OCI-LY7 (cell line): ENCODE measurements around the gene TMEM123. TPM values are rescaled to one million over a fixed set of nuclear protein-coding genes. Genes with fewer than 3 reads are reported as not detected.
"Not testable (repeated sequence)": the region's sequence is repeated elsewhere in the genome, so short reads cannot be mapped to it uniquely, and the experiment has no call there.

Experiments used
- BruUV-seq: library from RNA; stranded (reverse); fragments of 400-500 nt; replicated peaks from 2 replicates; lab custom pipeline; 2021; lab: Mats Ljungman, UMichigan
- CTCF ChIA-PET: fragments of 300-600 bp; sonication (Branson Sonifier 250); formaldehyde crosslinking; loops from one replicate; lab custom pipeline; 2022; ENCODE audit warnings: antibody characterized with exemption; ENCODE audit not compliant: unreplicated experiment; lab: Charles Lee
- POLR2A ChIA-PET: fragments of 300-600 bp; sonication (Branson Sonifier 250); formaldehyde crosslinking; loops from one replicate; lab custom pipeline; 2022; ENCODE audit warnings: antibody characterized with exemption; lab: Charles Lee
- DNase-seq: peaks from one replicate; pipeline ENCODE4 v3.0.0-alpha.2; 2015; ENCODE audit warnings: low spot score
- H2AFZ ChIP-seq: fragments of 200-600 bp; sonication (generic), shearing (Covaris generic); 2 replicates; pipeline ENCODE4 v1.6.1; 2014; ENCODE audit warnings: mild to moderate bottlenecking, antibody characterized with exemption, low read length, moderate library complexity
- H3K27ac ChIP-seq: fragments of 200-600 bp; sonication (generic); 2 replicates; pipeline ENCODE4 v1.5.1; 2014; ENCODE audit warnings: mixed run types, low read depth, mild to moderate bottlenecking, moderate library complexity, low read length, inconsistent platforms; ENCODE audit not compliant: poor library complexity, severe bottlenecking
- H3K36me3 ChIP-seq: fragments of 200-600 bp; sonication (generic); 2 replicates; pipeline ENCODE4 v1.6.1; 2014; ENCODE audit warnings: mild to moderate bottlenecking, antibody characterized with exemption, low read length, moderate library complexity, mixed read lengths; ENCODE audit not compliant: insufficient read depth
- H3K4me1 ChIP-seq: fragments of 200-600 bp; sonication (generic); 2 replicates; pipeline ENCODE4 v1.5.1; 2014; ENCODE audit warnings: mild to moderate bottlenecking, low read length; ENCODE audit not compliant: insufficient read depth, poor library complexity, severe bottlenecking
- H3K4me2 ChIP-seq: fragments of 200-600 bp; sonication (generic); 2 replicates; pipeline ENCODE4 v1.6.1; 2014; ENCODE audit warnings: mild to moderate bottlenecking, low read length
- H3K4me3 ChIP-seq: fragments of 200-600 bp; sonication (generic); 2 replicates; pipeline ENCODE4 v1.5.1; 2014; ENCODE audit warnings: mild to moderate bottlenecking, low read depth, low read length; ENCODE audit not compliant: poor library complexity, severe bottlenecking
- H3K79me2 ChIP-seq: fragments of 200-600 bp; sonication (generic); 2 replicates; pipeline ENCODE4 v1.6.1; 2016; ENCODE audit warnings: low read depth, mild to moderate bottlenecking, low read length, moderate library complexity, mixed read lengths; ENCODE audit not compliant: insufficient read depth
- H3K9me2 ChIP-seq: fragments of 200-600 bp; sonication (generic); 2 replicates; pipeline ENCODE4 v1.6.1; 2016; ENCODE audit warnings: mild to moderate bottlenecking, low read length, mixed read lengths; ENCODE audit not compliant: insufficient read depth
- H3K9me3 ChIP-seq: fragments of 200-600 bp; sonication (generic); 2 replicates; pipeline ENCODE4 v1.6.1; 2014; ENCODE audit warnings: mild to moderate bottlenecking, mixed run types, low read length, mixed read lengths
- H4K20me1 ChIP-seq: fragments of 200-600 bp; sonication (generic); 2 replicates; pipeline ENCODE4 v1.6.1; 2014; ENCODE audit warnings: mild to moderate bottlenecking, antibody characterized with exemption, low read length, moderate library complexity, mixed read lengths; ENCODE audit not compliant: insufficient read depth
- CTCF ChIP-seq: fragments of 200-600 bp; sonication (generic); conservative IDR thresholded peaks from 2 replicates; pipeline ENCODE4 v1.5.1; 2014; ENCODE audit warnings: mild to moderate bottlenecking, antibody characterized with exemption, low read length, moderate library complexity, mixed read lengths
- EZH2phosphoT487 ChIP-seq: fragments of 200-600 bp; sonication (generic); IDR thresholded peaks from 2 replicates; pipeline ENCODE4 v1.6.1; 2018; ENCODE audit warnings: low read depth, borderline replicate concordance, mild to moderate bottlenecking, mixed run types, antibody characterized with exemption, low read length, moderate library complexity, mixed read lengths
- intact Hi-C: fragments of 100-400 bp; cut with micrococcal nuclease; formaldehyde crosslinking; loops from one replicate; pipeline ENCODE4 v1.10.0; 2022; ENCODE audit not compliant: unreplicated experiment
- total RNA-seq, 2 experiments: library from RNA; depleted of rRNA in 1 of 2; stranded (reverse); fragments of >200 nt in 1 of 2; shearing (Covaris generic) in 1 of 2; gene quantifications; 2 replicates each; pipeline ENCODE4 v1.2.3, GENCODE V29; 2014 to 2022

Gene TMEM123
- total RNA-seq, 2 experiments from 2014 or later: 127 to 232 TPM

DNA sequence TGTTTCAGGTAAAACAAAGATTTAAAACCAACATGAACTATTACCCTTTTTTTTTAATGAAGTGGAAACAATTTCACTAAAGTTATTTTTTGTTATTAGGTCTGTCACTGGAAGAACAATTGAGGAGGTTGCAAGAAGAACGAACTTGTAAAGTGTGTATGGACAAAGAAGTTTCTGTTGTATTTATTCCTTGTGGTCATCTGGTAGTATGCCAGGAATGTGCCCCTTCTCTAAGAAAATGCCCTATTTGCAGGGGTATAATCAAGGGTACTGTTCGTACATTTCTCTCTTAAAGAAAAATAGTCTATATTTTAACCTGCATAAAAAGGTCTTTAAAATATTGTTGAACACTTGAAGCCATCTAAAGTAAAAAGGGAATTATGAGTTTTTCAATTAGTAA, 74.7 kb downstream of the TMEM123 start:
- POLR2A ChIA-PET: no interaction called here
- CTCF ChIA-PET: no interaction called here
- no peak for DNase-seq
- Histone ChIP-seq H3K9me3 (no peaks in the 10 kb centered on the region), H4K20me1 (no peaks in the 10 kb centered on the region), H3K79me2 (no peaks in the 10 kb centered on the region), H3K4me2 (no peak overlapping the region), H3K9me2 (no peaks in the 10 kb centered on the region), H3K4me1 (no peaks in the 10 kb centered on the region), H2AFZ (no peak overlapping the region), H3K27ac (no peak overlapping the region), H3K36me3 (peaks cover 53% of the 10 kb centered on the region), H3K4me3 (no peak overlapping the region)
- intact Hi-C loops: no loop called here
- no TSS peak for BruUV-seq
- no peak for TF ChIP-seq CTCF
- no peak for TF ChIP-seq EZH2phosphoT487

DNA sequence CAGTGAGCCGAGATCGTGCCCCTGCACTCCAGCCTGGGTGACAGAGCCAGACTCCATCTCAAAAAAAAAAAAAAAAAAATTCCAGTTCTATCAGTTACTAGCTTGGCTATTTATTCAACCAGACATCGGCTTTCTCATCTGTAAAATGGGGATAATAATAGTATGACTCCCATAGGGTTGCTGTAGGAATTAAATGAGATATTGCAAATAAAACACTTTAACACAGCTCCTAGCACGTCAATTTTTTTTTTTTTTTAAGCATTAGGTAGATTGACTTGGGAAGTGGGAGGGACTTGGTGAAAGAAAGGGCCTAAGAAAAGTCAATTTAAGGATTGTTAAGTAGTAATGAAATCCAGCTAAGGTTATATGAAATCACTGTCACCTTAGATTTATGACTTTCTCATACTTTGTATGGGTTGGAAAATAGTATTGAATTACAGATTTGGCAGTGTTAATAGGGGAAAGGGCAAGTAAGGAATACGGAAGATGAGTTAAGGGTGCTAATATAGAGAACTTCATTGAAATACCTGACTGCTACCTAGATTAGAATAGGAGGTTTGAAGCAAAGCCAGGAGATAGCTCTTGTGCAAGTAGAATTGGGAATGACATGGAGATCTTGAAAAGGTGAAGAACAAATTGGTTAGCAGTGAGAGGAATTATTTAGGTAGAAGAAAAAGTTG, 76.7 kb downstream of the TMEM123 start:
- intact Hi-C loops: no loop called here
- no TSS peak for BruUV-seq
- Histone ChIP-seq H3K27ac (no peak overlapping the region), H2AFZ (no peak overlapping the region), H3K36me3 (peaks cover 53% of the 10 kb centered on the region), H3K4me3 (no peak overlapping the region), H3K9me3 (no peaks in the 10 kb centered on the region), H3K9me2 (no peaks in the 10 kb centered on the region), H3K79me2 (no peaks in the 10 kb centered on the region), H4K20me1 (no peaks in the 10 kb centered on the region), H3K4me2 (no peak overlapping the region), H3K4me1 (no peaks in the 10 kb centered on the region)
- DNase-seq: no peak
- TF ChIP-seq EZH2phosphoT487 (no peak), CTCF (no peak)
- ChIA-PET CTCF (interaction anchor here (1.0 kb wide), 1 partner anchor 18 kb away, joined by 3 read pairs; no protein-coding TSS in a partner anchor), POLR2A (interaction anchor here (0.7 to 1.7 kb wide), 6 partner anchors 12 to 380 kb away, joined by 3 to 5 read pairs (median 4); no protein-coding TSS in a partner anchor)

DNA sequence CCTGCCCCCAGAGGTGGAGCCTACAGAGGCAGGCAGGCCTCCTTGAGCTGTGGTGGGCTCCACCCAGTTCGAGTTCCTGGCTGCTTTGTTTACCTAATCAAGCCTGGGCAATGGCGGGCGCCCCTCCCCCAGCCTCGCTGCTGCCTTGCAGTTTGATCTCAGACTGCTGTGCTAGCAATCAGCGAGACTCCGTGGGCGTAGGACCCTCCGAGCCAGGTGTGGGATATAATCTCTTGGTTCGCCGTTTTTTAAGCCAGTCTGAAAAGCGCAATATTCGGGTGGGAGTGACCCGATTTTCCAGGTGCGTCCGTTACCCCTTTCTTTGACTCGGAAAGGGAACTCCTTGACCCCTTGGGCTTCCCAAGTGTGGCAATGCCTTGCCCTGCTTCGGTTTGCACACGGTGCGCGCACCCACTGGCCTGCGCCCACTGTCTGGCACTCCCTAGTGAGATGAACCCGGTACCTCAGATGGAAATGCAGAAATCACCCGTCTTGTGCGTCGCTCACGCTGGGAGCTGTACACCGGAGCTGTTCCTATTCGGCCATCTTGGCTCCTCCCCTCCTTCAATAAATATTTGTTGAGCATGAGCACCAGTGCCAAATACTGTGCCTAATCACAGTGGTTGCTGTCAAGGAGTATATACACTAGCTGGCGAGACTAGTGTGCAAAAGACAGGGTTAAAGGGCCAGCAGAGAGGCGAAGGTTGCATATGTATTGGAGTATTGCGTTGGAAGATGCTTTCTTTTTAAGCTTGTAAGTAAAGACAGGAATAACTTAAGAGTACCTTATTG, 77.7 kb downstream of the TMEM123 start:
- POLR2A ChIA-PET: interaction anchor here (0.6 to 1.2 kb wide), 3 partner anchors 32 to 172 kb away, joined by 3 to 4 read pairs (median 3); no protein-coding TSS in a partner anchor
- H4K20me1 ChIP-seq, H2AFZ ChIP-seq, H3K27ac ChIP-seq, H3K9me2 ChIP-seq, H3K4me3 ChIP-seq, intact Hi-C loops, BruUV-seq, DNase-seq, H3K79me2 ChIP-seq, H3K4me1 ChIP-seq, H3K9me3 ChIP-seq, H3K4me2 ChIP-seq: not testable (repeated sequence)
- H3K36me3 ChIP-seq: peaks cover 45% of the 10 kb centered on the region
- CTCF ChIA-PET: interaction anchor here (1.0 kb wide), 1 partner anchor 19 kb away, joined by 3 read pairs; no protein-coding TSS in a partner anchor
